GM12872 (cell line): Measurements from ENCODE around the gene OPTN.

ENCODE experiments used
- CTCF ChIP-seq: IDR thresholded peaks from 3 replicates; pipeline ENCODE4 v1.5.1; 2011; ENCODE audit warnings: low read depth, mild to moderate bottlenecking, low read length, moderate library complexity; ENCODE audit not compliant: insufficient read depth

OPTN gene

GRCh38 chr10:13080643-13081042 is 19.3 kb upstream of the OPTN start:
- TF ChIP-seq CTCF: no peak

- TF ChIP-seq CTCF: no peak
Observed at GRCh38 chr10:13086056-13086455, 13.9 kb upstream of the OPTN start.

GRCh38 chr10:13087601-13087985 is 12.4 kb upstream of the OPTN start:
- TF ChIP-seq CTCF: no peak

GRCh38 chr10:13087986-13088618 is 11.9 kb upstream of the OPTN start:
- no peak for TF ChIP-seq CTCF

GRCh38 chr10:13089345-13089744 is 10.6 kb upstream of the OPTN start:
- TF ChIP-seq CTCF: no peak

- no peak for TF ChIP-seq CTCF
Observed at GRCh38 chr10:13090289-13090688, 9.7 kb upstream of the OPTN start.

GRCh38 chr10:13091801-13092200 is 8.2 kb upstream of the OPTN start:
- no peak for TF ChIP-seq CTCF
